ENCODE data around the gene SPECC1.

GRCh38 chr17:20111538-20111937 lies 102.4 kb downstream of the SPECC1 start:
- no peak for TF ChIP-seq CTCF (IDR thresholded peaks at IDR 0.05)
- TF ChIP-seq POLR2A (IDR thresholded peaks at IDR 0.05): no peak
